DND-41 (cell line): ENCODE data around the gene RAPGEF5.

Source experiments
- CTCF ChIP-seq: IDR thresholded peaks from 2 replicates; pipeline ENCODE4 v1.5.1; 2012; ENCODE audit warnings: borderline replicate concordance, low read length, moderate library complexity, mild to moderate bottlenecking; ENCODE audit not compliant: poor library complexity, severe bottlenecking; ENCODE audit errors: extremely low read depth
- EZH2 ChIP-seq: IDR thresholded peaks from 3 replicates; pipeline ENCODE4 v1.6.1; 2012; ENCODE audit warnings: borderline replicate concordance, low read depth, mild to moderate bottlenecking, moderate library complexity, low read length, inconsistent platforms; ENCODE audit not compliant: severe bottlenecking

- TF ChIP-seq CTCF (no peak), EZH2 (no peak)
Measured at GRCh38 chr7:22105550-22105949, 251.4 kb downstream of the RAPGEF5 start.
